Right renal pelvis (tissue), 4 donors: ENCODE results near the gene MICU2. TPM values are rescaled to one million over a fixed set of nuclear protein-coding genes. Genes with fewer than 3 reads are reported as not detected.

Experiments
- DNase-seq, 4 donors: peaks; one replicate each; pipeline ENCODE4 v3.0.0-alpha.2; 2013; ENCODE audit warnings: low read depth in 4 of 4, low spot score in 3 of 4, missing footprints in 1 of 4
- polyA plus RNA-seq, 4 donors: library from polyadenylated mRNA; unstranded; fragments of 120-200 nt; gene quantifications; one replicate each; pipeline ENCODE4 v1.2.1, GENCODE V29; 2013; ENCODE audit not compliant: insufficient read length in 4 of 4

The MICU2 gene
- polyA plus RNA-seq, 4 donors, result 97.4 to 121 (median 115) TPM

DNA sequence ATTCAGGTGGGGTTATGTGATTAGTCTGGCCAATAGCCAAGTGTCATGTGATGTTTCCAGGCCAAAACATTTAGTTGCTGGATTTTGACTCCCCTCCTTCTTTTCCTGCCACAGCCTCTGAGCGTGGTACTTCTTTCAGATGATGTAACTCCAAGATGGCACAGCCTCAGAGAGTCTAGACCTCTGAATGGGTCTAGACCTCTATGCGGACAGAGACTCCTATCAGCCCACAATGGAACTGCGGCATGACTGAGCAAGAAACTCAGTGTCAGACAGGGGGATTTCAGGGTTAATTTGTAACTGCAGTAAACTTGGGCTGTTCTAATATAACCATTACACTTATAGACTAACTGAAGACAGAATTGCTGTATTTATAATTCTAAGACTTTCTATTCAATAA, 102.3 kb downstream of the MICU2 start:
- DNase-seq, result no peak

DNA sequence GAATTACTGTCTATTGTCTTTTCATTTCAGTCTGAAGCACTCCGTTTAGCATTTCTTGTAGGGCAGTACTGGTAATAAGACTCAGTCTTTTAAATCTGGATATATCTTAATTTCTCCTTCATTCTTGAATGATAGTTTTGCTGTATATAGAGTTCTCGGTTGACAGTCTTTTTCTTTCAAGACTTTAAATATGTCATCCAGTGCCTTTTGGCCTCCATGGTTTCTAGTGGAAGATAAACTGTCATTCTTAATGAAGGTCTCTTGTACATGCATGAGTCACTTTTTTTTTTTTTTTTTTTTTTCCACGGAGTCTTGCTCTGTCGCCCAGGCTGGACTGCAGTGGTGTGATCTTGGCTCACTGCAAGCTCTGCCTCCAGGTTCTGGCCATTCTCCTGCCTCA, 117.6 kb downstream of the MICU2 start:
- DNase-seq, result no peak

DNA sequence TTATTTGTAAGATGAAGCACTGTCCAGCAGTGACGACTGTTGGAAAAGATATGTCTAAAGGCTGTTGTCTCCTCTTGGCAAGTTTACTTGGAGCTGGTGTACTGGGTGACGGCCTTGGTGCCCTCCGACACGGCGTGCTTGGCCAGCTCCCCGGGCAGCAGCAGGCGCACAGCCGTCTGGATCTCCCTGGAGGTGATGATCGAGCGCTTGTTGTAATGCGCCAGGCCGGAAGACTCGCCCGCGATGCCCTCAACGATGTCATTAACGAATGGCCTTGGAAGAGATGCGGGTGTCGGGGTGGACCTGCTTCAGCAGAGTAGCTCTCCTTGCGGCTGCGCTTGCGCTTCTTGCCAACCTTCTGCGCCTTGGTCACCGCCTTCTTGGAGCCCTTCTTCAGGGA, 120.2 kb downstream of the MICU2 start:
- no peak for DNase-seq

- no peak for DNase-seq
Observed at GRCh38 chr13:21481359-21481758, 122.6 kb downstream of the MICU2 start.

DNA sequence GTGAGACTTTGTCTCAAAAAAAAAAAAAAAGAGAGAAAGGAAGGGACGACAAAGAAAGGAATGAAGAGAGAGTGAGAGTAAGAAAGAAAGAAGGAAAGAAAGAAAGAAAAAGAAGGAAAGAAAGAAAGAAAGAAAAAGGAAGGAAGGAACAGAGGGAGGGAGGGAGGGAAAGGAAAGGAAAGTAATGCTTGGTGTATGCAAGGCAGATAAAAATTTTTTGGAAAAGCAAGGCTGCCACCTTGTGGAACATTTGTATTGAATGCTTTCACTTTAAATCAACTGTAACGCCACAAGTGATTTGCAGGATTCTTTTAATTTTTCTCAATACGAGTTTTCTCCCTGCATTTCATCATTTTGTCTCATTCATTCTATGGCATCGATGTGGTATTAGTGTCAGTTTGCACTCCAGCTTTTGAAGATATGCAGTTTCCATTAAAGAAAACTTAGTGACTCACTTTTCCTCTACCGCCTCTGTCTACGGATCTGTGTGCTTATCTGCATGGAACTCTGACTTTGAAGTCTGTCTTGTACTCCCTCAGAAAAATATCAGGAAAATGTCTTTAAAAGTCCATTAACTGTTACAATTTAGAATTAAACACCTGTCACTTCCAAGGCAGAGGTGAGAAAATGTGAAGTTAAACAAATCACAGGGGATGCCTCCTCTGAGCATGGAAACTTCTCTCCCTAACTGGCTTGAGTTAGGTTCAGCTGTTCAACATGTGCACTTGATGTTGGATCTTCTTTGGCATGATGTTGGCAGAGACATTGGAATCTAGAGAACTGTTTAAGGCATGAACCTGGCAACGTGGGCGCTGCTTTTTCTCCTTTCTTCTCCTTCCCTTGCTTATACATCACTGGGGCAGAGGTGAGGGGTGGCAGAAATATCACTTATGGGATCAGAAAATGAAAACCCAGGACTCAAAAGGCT, 124.8 kb downstream of the MICU2 start:
- DNase-seq, result peak; percentile 62 to 78 (median 70)

DNA sequence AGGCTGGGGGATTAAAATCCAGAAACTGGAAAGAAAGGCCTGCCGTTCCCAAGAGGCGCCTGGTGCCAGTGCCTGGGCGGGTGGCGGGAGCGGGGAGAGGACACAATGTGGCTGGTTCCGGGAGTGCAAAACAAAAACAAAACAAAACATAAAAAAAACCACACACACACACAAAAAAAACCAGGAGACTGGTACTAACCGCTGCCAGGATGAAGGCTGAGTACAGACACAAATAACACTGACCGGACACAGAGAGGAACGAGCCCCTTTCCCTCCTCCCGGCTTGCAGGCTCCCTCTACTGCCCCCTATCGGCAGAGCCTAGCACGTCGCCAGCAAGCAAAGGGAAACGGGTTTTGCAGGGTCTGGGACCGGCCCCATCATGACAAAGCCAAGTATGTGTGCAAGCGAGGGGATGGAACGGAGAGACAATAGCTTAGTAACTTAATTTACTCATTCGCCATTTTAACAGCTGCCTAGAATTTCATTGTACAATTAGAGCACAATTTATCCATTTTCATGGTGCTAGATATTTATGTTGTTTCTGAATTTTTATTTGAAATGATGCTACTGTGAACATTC, 127.0 kb downstream of the MICU2 start:
- DNase-seq, result peak; percentile 72 to 82 (median 79)

DNA sequence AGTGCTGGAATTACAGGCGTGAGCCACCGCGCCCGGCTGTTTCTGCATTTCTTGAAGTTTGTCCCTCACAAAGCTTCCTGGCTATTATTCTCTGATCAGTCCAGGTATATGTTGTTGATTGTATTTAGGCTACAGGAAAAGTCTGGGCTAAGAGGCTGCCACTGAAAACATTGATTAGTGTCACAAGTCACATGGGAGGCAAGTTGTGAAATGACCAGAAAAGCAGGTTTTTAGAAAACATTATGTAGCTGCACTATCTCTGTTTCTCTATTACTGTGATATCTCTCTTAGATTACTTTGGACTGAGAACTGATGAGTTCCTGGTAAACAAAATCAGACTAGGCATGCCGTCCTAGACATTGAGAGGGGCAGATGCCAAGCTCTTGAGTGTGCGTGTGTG, 128.9 kb downstream of the MICU2 start:
- DNase-seq, result no peak

DNA sequence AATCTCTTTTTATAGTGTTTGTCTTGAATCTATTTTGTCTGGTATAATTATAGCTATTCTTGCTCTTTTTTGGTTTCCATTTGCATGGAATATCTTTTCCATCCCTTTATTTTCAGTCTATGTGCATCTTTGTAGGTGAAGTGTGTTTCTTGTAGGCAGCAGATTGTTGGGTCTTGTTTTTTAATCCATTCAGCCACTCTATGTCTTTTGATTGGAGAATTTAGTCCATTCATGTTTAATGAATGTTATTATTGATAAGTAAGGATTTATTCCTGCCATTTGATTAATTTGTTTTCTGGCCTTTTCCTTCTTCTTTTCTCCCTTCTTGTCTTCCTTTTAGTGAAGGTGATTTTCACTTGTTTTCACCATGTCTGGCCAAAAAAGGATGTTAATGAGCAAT, 133.2 kb downstream of the MICU2 start:
- DNase-seq, result no peak

DNA sequence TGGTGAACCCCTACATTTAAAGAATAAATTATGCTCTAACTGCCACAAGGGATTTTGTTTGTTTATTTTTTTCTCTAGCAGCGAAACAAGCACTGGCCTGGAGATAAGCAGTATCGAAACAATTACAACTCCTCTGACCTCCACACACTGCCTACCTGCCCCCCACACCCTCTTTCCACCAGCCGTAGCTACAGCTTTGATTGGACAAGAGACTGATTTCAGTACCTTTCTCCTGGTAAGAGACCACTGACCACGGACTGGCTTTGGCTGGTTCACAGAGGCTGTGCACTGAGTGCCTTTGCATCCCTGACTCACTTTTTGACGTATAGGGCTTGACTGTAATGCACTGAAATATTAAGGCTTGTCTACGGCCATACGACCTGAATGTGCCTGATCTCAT, 137.4 kb downstream of the MICU2 start:
- no peak for DNase-seq

- DNase-seq, result no peak
Observed at GRCh38 chr13:21465710-21466160, 138.2 kb downstream of the MICU2 start.

- DNase-seq, result no peak
Observed at GRCh38 chr13:21463424-21463823, 140.5 kb downstream of the MICU2 start.

GRCh38 chr13:21461131-21461530, 142.8 kb downstream of the MICU2 start:
- no peak for DNase-seq

DNA sequence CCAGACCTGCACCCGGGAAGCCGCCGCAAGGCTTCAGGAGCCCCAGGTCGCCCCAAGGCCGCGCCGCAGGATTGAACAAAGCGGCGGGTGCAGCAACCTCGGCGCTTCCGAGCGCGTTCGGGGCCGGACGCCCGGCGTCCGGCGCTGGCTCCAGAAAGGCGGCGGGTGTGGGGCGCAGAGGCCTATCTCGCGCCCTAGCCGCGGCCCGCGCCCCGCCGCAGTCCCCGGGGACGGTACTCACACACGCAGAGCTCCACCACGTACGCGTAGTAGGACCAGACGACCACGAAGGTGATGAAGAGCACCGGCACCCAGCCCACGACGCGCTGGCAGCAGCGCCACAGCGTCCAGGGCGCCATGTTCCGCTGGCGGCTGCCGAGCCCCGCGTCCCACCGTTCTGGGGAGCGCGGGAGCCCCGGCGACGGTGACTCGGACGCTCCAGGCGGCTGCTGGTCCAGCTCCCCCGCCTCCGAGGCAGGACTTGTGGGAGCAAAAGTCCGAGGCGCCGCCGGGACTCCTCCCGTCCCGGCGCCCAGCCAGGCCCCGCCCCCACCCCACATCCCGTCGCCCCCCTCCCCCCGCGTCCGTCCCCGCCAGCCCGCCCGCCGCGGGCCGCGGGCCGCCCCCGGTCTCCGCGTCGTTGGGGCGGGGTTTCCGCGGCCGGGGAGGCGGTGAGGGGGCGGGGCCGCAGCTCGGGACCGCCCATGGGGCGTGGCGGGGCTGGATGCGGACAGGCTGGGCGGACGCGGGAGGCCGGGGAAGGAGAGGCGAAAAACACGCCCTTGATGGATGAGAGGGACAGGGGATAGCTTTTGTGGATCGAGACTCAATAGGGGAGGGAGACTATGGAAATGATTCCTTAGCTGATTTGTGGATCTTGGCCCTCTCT, 144.9 kb downstream of the MICU2 start, which contains the start of gene ZDHHC20:
Gene ZDHHC20, minus strand, starts transcription at position 491 of the 889 bp plus-strand sequence. Its CDS starts 132 bp downstream, at position 359.
- peak; percentile 70 to 76 (median 72) for DNase-seq

DNA sequence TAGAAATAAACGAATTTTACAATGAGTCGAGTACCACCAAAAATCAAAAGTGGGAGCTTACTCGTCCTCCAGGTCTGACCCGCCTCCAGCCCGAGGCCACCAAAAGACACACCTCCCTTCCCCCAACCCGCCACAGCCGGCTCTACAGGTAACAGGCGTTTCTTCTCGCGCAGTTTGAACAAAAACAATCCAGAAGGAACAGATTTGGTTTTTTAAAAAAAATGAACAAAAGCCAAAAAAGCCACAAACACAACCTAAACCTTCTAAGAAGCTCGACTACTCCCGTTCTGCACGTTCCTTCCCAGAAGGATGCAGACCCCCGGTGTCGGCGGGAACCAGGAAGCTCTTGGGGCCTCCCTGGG, 145.5 kb downstream of the MICU2 start:
- DNase-seq, result peak in 3 of 4 donors; percentile 33 to 44 (median 38)

- no peak for DNase-seq
Observed at GRCh38 chr13:21453387-21454081, 150.4 kb downstream of the MICU2 start.

GRCh38 chr13:21450936-21451335, 153.0 kb downstream of the MICU2 start:
- no peak for DNase-seq

- DNase-seq, result no peak
Observed at GRCh38 chr13:21446656-21447055, 157.3 kb downstream of the MICU2 start.

DNA sequence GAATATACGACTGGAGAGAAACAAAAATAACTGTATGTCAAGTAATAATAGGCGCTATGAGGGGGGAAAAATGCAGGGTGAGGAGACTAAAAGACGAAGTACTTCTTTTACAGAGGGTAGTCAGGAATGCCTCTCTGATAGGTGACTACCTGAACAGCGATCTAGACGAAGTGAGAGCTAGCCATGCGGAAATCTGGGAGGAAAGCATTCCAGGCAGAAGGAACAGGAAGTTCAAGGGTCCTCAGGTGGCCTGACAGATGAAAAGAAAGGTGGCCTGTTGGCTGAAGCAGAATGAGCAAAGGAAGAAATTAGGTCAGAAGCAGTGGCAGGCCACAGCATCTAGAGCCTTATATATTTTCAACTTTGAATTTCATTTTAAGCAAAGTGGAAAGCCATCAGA, 158.2 kb downstream of the MICU2 start:
- no peak for DNase-seq

DNA sequence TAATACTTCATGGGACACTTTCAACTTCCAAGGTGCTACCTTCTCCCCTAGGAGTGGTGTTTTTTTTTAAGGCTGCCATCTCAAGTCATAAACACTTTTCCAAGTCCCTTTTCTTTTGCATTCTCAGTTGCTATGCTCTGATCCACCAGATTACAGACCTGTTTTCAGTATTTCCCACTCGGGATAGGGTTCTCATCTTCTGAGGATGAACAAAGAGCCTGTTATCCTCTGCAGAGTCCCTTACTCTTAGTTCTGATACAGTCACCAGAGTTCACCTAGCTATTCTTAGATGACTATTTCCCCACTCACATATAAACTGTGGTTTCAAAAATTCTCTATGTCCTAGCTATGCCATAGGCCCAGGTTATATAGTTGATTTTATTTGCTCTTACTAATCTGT, 160.8 kb downstream of the MICU2 start:
- no peak for DNase-seq
